Fibroblast of the aortic adventitia (primary cell): ENCODE data around the gene HRG. TPM values are rescaled to one million over a fixed set of nuclear protein-coding genes. Genes with fewer than 3 reads are reported as not detected.
"Not testable (repeated sequence)": the region's sequence is repeated elsewhere in the genome, so short reads cannot be mapped to it uniquely, and the experiment has no call there.

Experiments used
- DNase-seq: peaks from one replicate; pipeline ENCODE4 v3.0.0-alpha.2; 2010; ENCODE audit warnings: low read depth
- H3K4me3 ChIP-seq: 2 replicates; pipeline ENCODE4 v1.5.1; 2011; ENCODE audit warnings: low read depth, mild to moderate bottlenecking, control low read depth, low read length, moderate library complexity
- total RNA-seq: library from RNA; depleted of rRNA; stranded (reverse); fragments of >200 nt; gene quantifications from 2 replicates; pipeline ENCODE4 v1.2.3, GENCODE V29; 2012; ENCODE audit warnings: low replicate concordance
- TF ChIP-seq, protein P1 (sequence below): IDR thresholded peaks from 2 replicates; pipeline ENCODE4 v1.5.1; 2011; ENCODE audit warnings: mild to moderate bottlenecking, low read length, control low read depth, inconsistent platforms; ENCODE audit not compliant: insufficient read depth

HRG gene
- total RNA-seq, 1 donor = not detected

DNA sequence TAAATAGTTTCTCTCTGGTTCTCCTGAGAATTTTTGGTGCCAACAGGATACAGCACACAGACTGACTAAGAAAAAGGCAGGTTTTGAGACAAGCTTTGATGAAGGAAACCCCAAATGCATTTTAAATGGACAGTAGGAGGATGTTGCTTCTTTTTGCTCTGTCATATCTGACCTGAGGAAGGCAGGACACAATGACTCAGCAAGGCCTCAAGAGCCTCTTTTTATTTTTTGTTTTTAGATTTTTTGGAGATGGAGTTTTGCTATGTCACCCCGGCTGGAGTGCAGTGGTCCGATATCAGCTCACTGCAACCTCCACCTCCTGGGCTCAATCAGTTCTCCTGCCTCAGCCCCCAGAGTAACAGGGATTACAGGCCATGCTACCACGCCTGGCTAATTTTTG is 34.5 kb downstream of the HRG start:
- TF ChIP-seq, protein P1, sequence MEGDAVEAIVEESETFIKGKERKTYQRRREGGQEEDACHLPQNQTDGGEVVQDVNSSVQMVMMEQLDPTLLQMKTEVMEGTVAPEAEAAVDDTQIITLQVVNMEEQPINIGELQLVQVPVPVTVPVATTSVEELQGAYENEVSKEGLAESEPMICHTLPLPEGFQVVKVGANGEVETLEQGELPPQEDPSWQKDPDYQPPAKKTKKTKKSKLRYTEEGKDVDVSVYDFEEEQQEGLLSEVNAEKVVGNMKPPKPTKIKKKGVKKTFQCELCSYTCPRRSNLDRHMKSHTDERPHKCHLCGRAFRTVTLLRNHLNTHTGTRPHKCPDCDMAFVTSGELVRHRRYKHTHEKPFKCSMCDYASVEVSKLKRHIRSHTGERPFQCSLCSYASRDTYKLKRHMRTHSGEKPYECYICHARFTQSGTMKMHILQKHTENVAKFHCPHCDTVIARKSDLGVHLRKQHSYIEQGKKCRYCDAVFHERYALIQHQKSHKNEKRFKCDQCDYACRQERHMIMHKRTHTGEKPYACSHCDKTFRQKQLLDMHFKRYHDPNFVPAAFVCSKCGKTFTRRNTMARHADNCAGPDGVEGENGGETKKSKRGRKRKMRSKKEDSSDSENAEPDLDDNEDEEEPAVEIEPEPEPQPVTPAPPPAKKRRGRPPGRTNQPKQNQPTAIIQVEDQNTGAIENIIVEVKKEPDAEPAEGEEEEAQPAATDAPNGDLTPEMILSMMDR = no peak
- no peak overlapping the region for H3K4me3 ChIP-seq
- DNase-seq = peak; percentile 16

DNA sequence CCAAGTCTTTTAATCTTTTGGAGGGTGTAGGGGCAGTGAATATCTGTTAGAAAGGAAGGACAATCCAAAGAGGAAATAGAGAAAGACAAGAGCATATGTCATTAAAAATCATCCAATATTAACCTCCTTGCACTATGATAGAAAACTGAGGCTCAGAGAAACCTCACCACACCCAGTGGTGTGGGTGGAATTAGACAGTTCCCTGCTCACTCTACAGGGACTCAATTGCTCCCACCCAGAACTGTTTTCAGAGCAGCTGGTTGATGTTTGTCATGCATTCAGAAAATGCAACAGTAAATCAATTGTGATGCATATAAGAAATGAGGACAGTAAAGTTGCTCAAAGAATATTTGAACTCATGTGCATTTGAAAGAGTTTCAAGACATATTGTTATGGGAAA is 36.6 kb downstream of the HRG start:
- not testable (repeated sequence) for DNase-seq, H3K4me3 ChIP-seq

DNA sequence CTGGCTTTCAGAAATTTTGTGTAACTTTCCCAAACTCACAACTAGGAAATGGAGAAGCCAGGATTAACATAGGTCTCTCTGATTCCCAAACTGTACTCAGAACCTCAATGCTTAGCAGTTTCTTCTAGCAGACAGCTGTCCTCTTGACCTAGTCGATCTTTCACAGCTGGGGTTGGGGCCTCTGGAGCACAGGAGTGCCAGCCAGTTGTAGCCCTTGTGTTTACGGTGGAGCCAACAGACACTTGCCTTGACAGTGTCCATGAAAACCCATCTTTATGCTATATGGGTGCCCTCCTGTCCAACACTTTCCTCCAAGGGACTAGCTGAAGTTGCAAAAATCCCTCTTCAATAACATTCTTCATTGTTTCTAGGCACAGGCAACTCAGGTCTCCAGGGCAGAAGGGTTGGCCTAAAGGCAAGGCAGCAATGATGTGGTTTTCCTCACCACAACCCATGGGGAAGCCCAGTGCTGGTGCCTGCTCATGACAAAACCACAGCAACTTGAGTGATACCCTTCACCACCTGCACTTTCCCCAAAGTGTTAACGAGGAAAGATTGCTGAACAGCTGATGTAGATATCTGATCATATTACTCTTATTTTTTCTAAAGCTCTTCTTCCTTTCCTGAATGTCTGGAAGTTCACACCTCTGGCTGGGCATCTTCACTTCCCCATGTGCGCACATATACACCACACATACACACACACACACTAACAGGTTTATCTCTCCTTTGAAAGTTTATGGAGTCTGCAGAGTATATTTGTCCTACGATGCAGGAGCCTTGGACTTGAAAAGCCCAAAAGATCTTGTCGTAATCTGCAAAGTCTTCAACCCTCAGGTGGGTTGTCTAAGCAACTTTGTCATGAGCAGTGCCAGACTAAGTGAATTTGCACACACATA is 40.3 kb downstream of the HRG start:
- no peak for DNase-seq
- no peak overlapping the region for H3K4me3 ChIP-seq
- TF ChIP-seq, protein P1 = no peak

DNA sequence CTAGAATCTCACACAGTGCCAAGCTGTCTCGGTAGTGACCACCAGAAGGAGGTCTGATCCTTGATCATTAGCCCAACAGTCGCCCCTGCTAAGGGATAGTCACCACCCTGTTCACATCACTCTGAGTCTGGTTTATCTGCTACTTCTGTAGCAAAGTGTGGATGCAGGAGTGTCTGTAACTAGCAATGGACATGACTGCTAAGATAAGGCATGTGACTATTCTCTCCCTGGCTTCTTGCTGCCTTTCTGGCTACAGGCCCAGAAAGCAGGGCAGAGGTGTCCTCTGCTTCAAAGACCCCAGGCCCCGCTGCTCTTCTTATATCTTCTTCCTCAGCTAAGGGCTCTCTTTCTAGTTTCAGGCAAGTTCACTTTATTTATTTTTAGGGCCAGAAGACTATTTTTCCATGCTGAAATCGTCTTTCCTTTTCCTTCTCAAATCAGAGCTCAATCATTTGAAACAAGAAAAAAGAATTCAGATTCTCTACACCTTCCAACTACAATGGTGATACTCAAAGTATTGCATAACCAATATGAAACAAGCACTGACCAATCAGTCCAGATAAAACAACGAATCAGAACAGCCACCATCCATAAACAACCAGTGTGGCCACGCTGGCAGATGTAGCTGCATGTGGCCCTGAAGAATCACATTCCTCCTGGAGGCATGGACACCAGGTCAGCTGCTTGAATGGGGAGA is 43.3 kb downstream of the HRG start:
- H3K4me3 ChIP-seq = no peak overlapping the region
- no peak for DNase-seq
- TF ChIP-seq, protein P1 = no peak

DNA sequence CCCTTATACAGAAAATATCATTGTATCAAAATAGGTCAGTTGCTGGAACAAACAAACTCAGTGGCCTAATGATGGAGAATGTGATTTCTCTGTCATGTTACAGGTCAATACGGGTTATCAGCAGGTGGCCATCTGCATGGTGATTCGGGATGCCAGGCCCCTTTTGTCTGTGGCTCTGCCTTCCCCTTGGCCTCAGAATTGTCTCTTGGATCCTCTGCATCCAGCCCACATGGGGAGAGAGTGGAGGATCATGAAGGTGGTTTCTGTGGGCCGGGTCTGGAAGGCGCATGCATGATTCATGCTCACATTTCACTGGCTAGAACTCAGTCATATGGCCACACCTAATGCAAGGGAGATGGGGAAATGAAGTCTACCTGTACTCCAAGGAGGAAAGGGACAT is 44.9 kb downstream of the HRG start:
- DNase-seq = not testable (repeated sequence)

DNA sequence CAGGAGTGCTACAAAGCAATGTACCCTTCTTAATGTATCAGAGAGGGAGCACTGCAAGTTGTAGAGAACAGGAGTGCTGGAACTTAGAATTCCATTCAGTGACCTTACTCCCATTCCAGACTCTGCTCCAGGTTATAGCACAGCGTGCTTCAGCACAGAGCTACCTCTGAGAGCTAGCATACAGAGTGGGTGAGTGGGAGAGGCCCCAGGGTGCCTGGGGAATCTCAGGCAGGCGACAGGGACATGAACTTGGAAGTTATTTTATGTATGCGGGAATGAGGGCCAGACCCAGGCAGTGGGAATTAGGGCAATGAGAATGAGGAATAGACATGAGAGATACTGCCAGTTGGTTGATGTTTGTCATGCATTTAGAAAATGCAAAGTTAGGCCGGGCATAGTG is 47.7 kb downstream of the HRG start:
- H3K4me3 ChIP-seq = no peak overlapping the region
- DNase-seq = no peak
- TF ChIP-seq, protein P1 = no peak

More for the DNA sequence above, 44.9 kb downstream of the HRG start:
- not testable (repeated sequence) for H3K4me3 ChIP-seq

DNA sequence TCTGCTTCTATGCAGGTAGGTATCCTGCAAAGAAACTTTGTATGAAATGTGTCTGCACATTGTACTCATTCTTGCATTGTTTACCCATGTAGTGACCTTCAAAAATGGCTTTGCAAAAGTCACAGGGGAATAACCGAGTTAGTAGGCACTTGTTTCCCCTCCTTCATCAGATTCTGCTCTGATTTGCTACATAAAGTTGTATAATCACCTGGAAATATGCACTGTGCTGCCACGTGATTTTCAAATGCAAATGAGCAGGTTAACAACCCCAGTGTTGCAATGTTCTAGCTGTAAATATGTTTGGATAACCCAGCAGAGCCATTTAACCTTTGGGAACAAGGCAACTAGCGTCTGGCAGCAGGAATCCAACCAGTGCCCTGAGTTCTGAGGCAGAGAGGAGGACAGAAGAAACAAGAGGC is 51.2 kb downstream of the HRG start, which contains the start of gene KNG1:
Gene KNG1 (plus strand): TSS at position 321 of the 419 bp plus-strand sequence. CDS start 184 bp downstream, outside the sequence.
- DNase-seq = no peak
- H3K4me3 ChIP-seq = no peak within 1 kb of the TSS
- TF ChIP-seq, protein P1 = no peak
